Ovary (tissue), 3 donors: ENCODE measurements around the gene SPACDR.

Experiments used
- EP300 ChIP-seq: sonication (generic); formaldehyde crosslinking; IDR thresholded peaks from one replicate; pipeline ENCODE4 v1.6.1; 2017; ENCODE audit warnings: antibody characterized with exemption
- POLR2A ChIP-seq: fragments of 450-650 bp; IDR thresholded peaks from one replicate; pipeline ENCODE4 v1.6.1; 2017; ENCODE audit warnings: antibody characterized with exemption, mild to moderate bottlenecking, moderate library complexity
- TF ChIP-seq, protein P1 (sequence below), 3 donors: fragments of 450-650 bp in 2 of 3; fragments of 200-600 bp in 1 of 3; IDR thresholded peaks; one replicate each; pipeline versions ENCODE4 v1.5.1 to v1.8.0; 2016 to 2022; ENCODE audit warnings: antibody characterized with exemption in 3 of 3, mild to moderate bottlenecking in 1 of 3
- donor health status: DM: no; HTN: no; CAD: no.

GRCh38 chr7:100444311-100445278, 19.5 kb downstream of the SPACDR start:
- TF ChIP-seq, protein P1, sequence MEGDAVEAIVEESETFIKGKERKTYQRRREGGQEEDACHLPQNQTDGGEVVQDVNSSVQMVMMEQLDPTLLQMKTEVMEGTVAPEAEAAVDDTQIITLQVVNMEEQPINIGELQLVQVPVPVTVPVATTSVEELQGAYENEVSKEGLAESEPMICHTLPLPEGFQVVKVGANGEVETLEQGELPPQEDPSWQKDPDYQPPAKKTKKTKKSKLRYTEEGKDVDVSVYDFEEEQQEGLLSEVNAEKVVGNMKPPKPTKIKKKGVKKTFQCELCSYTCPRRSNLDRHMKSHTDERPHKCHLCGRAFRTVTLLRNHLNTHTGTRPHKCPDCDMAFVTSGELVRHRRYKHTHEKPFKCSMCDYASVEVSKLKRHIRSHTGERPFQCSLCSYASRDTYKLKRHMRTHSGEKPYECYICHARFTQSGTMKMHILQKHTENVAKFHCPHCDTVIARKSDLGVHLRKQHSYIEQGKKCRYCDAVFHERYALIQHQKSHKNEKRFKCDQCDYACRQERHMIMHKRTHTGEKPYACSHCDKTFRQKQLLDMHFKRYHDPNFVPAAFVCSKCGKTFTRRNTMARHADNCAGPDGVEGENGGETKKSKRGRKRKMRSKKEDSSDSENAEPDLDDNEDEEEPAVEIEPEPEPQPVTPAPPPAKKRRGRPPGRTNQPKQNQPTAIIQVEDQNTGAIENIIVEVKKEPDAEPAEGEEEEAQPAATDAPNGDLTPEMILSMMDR (IDR thresholded peaks at IDR 0.05): no peak
- TF ChIP-seq EP300 (no peak), POLR2A (no peak)
